H1 (cell line): ENCODE data around the gene GP9. TPM values are rescaled to one million over a fixed set of nuclear protein-coding genes. Genes with fewer than 3 reads are reported as not detected.

Experiments used
- CREB1 ChIP-seq: IDR thresholded peaks from 2 replicates; pipeline ENCODE4 v1.6.1; 2012; ENCODE audit warnings: inconsistent platforms
- RAD21 ChIP-seq, 2 experiments: IDR thresholded peaks in 1 of 2; conservative IDR thresholded peaks in 1 of 2; 2 replicates each; pipeline ENCODE4 v1.6.1; 2011; ENCODE audit warnings: low read depth in 2 of 2, low read length in 2 of 2, improper control_type of control experiment in 1 of 2, inconsistent platforms in 1 of 2, mild to moderate bottlenecking in 1 of 2, moderate library complexity in 1 of 2
- ZNF274 ChIP-seq: IDR thresholded peaks from 2 replicates; pipeline ENCODE4 v1.7.0; 2012; ENCODE audit warnings: low read length, borderline replicate concordance; ENCODE audit errors: extremely low read depth
- polyA plus RNA-seq, 7 experiments: library from polyadenylated mRNA; depleted of rRNA in 3 of 7; stranded (reverse) in 5 of 7; unstranded in 2 of 7; fragments of >200 nt in 5 of 7; fragments of 200-250 nt in 2 of 7; gene quantifications; 1 replicate in 5 of 7; 2 replicates in 1 of 7; 4 replicates in 1 of 7; pipeline versions ENCODE4 v1.2.1 to v1.2.3, GENCODE V29; 2011 to 2013; ENCODE audit warnings: missing spikeins in 2 of 7, mixed read lengths in 2 of 7
- total RNA-seq: library from RNA; stranded (reverse); fragmentation: NEBNext Ultra II Directional; extraction: Animal tissue kit (Norgen Biotek cat#: 25700); gene quantifications from 2 replicates; pipeline ENCODE4 v1.2.1, GENCODE V29; 2021

The GP9 gene
- total and polyA plus RNA-seq, 2 of the 8 experiments (the other 6 are each of a cell fraction or from before 2014, with no cell fraction given): not detected

- TF ChIP-seq RAD21 (IDR thresholded peaks at IDR 0.05 in 1 of 2, conservative IDR thresholded peaks at IDR 0.05 in 1 of 2; ENCODE audit: low read depth in 2 of 2, low read length in 2 of 2) (no peak), ZNF274 (no peak), CREB1 (no peak)
Observed at GRCh38 chr3:129023008-129023358, 37.6 kb upstream of the GP9 start (continued).
